Measurements from ENCODE around the gene MAP1LC3C. TPM values are rescaled to one million over a fixed set of nuclear protein-coding genes. Genes with fewer than 3 reads are reported as not detected.

The MAP1LC3C gene
- total and polyA plus RNA-seq, 9 of the 15 experiments (the other 6 are each of a cell fraction or from before 2014, with no cell fraction given) = not detected

- TF ChIP-seq, protein P1, sequence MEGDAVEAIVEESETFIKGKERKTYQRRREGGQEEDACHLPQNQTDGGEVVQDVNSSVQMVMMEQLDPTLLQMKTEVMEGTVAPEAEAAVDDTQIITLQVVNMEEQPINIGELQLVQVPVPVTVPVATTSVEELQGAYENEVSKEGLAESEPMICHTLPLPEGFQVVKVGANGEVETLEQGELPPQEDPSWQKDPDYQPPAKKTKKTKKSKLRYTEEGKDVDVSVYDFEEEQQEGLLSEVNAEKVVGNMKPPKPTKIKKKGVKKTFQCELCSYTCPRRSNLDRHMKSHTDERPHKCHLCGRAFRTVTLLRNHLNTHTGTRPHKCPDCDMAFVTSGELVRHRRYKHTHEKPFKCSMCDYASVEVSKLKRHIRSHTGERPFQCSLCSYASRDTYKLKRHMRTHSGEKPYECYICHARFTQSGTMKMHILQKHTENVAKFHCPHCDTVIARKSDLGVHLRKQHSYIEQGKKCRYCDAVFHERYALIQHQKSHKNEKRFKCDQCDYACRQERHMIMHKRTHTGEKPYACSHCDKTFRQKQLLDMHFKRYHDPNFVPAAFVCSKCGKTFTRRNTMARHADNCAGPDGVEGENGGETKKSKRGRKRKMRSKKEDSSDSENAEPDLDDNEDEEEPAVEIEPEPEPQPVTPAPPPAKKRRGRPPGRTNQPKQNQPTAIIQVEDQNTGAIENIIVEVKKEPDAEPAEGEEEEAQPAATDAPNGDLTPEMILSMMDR (IDR thresholded peaks at IDR 0.05 in 2 of 3, conservative IDR thresholded peaks at IDR 0.05 in 1 of 3; ENCODE audit: insufficient read depth in 2 of 3, low read depth in 1 of 3, low read length in 3 of 3) = peak; percentile 83 to 100 (median 95)
- TF ChIP-seq POLR3G (IDR thresholded peaks at IDR 0.05; ENCODE audit: extremely low read depth, insufficient read length, insufficient replicate concordance) (no peak), KHSRP (IDR thresholded peaks at IDR 0.05) (no peak), EHMT2 (IDR thresholded peaks at IDR 0.05) (no peak), GATAD2A (IDR thresholded peaks at IDR 0.05) (peak; percentile 71; the same call in 1 of the 2 replicates), SMARCC2 (IDR thresholded peaks at IDR 0.05; ENCODE audit: low read depth) (peak; percentile 48; the same call in 1 of the 2 replicates), ERF (CRISPR knock-in tag; IDR thresholded peaks at IDR 0.05) (no peak), ASH1L (IDR thresholded peaks at IDR 0.05; ENCODE audit: borderline replicate concordance, low read depth, partially characterized antibody) (no peak), PTBP1 (IDR thresholded peaks at IDR 0.05; ENCODE audit: low read depth, low read length) (no peak), ZSCAN32 (CRISPR knock-in tag; IDR thresholded peaks at IDR 0.05) (no peak), BRD4 (IDR thresholded peaks at IDR 0.05) (no peak), RBM25 (IDR thresholded peaks at IDR 0.05; ENCODE audit: low read depth, low read length, severe bottlenecking) (no peak), ZNF311 (CRISPR knock-in tag; IDR thresholded peaks at IDR 0.05) (no peak), SAFB (IDR thresholded peaks at IDR 0.05; ENCODE audit: borderline replicate concordance, low read depth, low read length) (no peak), JUND (IDR thresholded peaks at IDR 0.05; ENCODE audit: borderline replicate concordance, low read depth, low read length) (peak; percentile 68; the same call in 1 of the 2 replicates), JUND (tag; IDR thresholded peaks at IDR 0.05; ENCODE audit: borderline replicate concordance, low read depth, low read length) (peak; percentile 72; the same call in 2 of the 3 replicates), TAF1 (IDR thresholded peaks at IDR 0.05; ENCODE audit: control insufficient read depth, extremely low read depth, insufficient read depth, low read length, severe bottlenecking) (no peak), ZNF134 (CRISPR knock-in tag; conservative IDR thresholded peaks at IDR 0.05) (no peak), CTCFL (IDR thresholded peaks at IDR 0.05; ENCODE audit: borderline replicate concordance, insufficient read depth, low read depth, low read length, poor library complexity, severe bottlenecking) (peak; percentile 96), KLF10 (CRISPR knock-in tag; IDR thresholded peaks at IDR 0.05) (no peak)
- TF ChIP-seq, protein P2, sequence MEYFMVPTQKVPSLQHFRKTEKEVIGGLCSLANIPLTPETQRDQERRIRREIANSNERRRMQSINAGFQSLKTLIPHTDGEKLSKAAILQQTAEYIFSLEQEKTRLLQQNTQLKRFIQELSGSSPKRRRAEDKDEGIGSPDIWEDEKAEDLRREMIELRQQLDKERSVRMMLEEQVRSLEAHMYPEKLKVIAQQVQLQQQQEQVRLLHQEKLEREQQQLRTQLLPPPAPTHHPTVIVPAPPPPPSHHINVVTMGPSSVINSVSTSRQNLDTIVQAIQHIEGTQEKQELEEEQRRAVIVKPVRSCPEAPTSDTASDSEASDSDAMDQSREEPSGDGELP (CRISPR knock-in tag; IDR thresholded peaks at IDR 0.05; ENCODE audit: borderline replicate concordance) = peak; percentile 45; the same call in 1 of the 2 replicates
- TF ChIP-seq, protein P3, sequence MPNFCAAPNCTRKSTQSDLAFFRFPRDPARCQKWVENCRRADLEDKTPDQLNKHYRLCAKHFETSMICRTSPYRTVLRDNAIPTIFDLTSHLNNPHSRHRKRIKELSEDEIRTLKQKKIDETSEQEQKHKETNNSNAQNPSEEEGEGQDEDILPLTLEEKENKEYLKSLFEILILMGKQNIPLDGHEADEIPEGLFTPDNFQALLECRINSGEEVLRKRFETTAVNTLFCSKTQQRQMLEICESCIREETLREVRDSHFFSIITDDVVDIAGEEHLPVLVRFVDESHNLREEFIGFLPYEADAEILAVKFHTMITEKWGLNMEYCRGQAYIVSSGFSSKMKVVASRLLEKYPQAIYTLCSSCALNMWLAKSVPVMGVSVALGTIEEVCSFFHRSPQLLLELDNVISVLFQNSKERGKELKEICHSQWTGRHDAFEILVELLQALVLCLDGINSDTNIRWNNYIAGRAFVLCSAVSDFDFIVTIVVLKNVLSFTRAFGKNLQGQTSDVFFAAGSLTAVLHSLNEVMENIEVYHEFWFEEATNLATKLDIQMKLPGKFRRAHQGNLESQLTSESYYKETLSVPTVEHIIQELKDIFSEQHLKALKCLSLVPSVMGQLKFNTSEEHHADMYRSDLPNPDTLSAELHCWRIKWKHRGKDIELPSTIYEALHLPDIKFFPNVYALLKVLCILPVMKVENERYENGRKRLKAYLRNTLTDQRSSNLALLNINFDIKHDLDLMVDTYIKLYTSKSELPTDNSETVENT (CRISPR knock-in tag; IDR thresholded peaks at IDR 0.05) = no peak
These were observed 431 bp downstream of the MAP1LC3C start (continued) for GRCh38 chr1:241998412-241998921.
